ENCODE measurements around the gene NCOA1. TPM values are rescaled to one million over a fixed set of nuclear protein-coding genes. Genes with fewer than 3 reads are reported as not detected.

Gene NCOA1
- total RNA-seq, 1 donor from 2014 or later = 46.9 TPM

GRCh38 chr2:24632172-24632571, 141.1 kb downstream of the NCOA1 start:
- Histone ChIP-seq H3K9me3 (no peaks in the 10 kb centered on the region), H3K27ac (no peak overlapping the region), H3K4me1 (peaks cover 4% of the 10 kb centered on the region), H3K4me3 (no peak overlapping the region), H3K36me3 (no peaks in the 10 kb centered on the region), H3K27me3 (no peaks in the 10 kb centered on the region)
- ATAC-seq (peak; percentile 65), DNase-seq (no peak)
- intact Hi-C loops (cut with DNase I) = no loop called here
- TF ChIP-seq, protein P1, sequence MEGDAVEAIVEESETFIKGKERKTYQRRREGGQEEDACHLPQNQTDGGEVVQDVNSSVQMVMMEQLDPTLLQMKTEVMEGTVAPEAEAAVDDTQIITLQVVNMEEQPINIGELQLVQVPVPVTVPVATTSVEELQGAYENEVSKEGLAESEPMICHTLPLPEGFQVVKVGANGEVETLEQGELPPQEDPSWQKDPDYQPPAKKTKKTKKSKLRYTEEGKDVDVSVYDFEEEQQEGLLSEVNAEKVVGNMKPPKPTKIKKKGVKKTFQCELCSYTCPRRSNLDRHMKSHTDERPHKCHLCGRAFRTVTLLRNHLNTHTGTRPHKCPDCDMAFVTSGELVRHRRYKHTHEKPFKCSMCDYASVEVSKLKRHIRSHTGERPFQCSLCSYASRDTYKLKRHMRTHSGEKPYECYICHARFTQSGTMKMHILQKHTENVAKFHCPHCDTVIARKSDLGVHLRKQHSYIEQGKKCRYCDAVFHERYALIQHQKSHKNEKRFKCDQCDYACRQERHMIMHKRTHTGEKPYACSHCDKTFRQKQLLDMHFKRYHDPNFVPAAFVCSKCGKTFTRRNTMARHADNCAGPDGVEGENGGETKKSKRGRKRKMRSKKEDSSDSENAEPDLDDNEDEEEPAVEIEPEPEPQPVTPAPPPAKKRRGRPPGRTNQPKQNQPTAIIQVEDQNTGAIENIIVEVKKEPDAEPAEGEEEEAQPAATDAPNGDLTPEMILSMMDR (IDR thresholded peaks at IDR 0.05) = no peak

DNA sequence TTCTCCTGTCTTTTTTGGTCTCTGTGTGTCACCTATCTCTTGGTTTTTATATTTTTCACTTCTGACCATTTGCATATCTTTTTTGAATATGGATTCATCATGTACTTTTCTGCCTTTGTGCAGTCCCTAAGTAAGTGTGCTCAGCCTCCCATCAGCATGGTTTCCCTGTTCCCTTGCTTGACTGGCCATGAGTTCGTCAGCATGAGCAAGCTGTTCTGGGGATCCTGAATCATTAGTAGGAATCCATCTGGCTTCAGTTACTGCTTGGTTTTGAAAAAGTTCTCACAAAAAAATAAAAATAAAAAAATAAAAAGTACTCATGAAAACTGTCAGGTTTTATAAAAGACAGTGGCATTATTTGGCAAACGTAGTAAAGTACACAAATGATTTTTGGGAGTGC, 144.1 kb downstream of the NCOA1 start:
- no peak for ATAC-seq
- no peaks in the 10 kb centered on the region for H3K27me3 ChIP-seq
- intact Hi-C loops (cut with DNase I) = no loop called here
- DNase-seq = no peak
- TF ChIP-seq, protein P1 (IDR thresholded peaks at IDR 0.05) = no peak
- no peak overlapping the region for H3K4me3 ChIP-seq
- no peaks in the 10 kb centered on the region for H3K9me3 ChIP-seq
- no peak overlapping the region for H3K27ac ChIP-seq
- no peaks in the 10 kb centered on the region for H3K36me3 ChIP-seq
- peaks cover 3% of the 10 kb centered on the region for H3K4me1 ChIP-seq

- intact Hi-C loops (cut with DNase I) = no loop called here
- ATAC-seq (no peak), DNase-seq (no peak)
- no peak overlapping the region for H3K4me3 ChIP-seq
- H3K36me3 ChIP-seq = no peaks in the 10 kb centered on the region
- no peaks in the 10 kb centered on the region for H3K27me3 ChIP-seq
- H3K4me1 ChIP-seq = peaks cover 6% of the 10 kb centered on the region
- TF ChIP-seq, protein P1 (IDR thresholded peaks at IDR 0.05) = no peak
- no peak overlapping the region for H3K27ac ChIP-seq
- H3K9me3 ChIP-seq = no peaks in the 10 kb centered on the region
These were observed 147.5 kb downstream of the NCOA1 start for GRCh38 chr2:24638568-24638967.

DNA sequence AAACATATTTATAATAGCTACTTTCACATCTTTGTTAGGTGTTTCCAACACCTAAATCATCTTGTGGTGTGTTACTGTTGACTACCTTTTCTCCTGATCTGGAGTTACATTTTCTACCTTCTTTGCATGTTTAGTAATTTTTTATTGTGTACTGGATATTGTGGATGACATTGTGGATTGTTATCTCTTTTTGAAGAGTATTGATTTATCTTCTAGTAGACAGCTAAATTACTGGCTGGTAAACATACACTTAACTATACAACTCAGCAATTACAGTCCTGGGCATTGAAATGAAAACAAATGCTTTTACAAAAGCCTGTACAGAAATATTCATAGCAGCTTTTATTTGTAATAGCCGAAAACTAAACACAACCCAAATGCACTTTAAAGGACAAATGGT, 151.3 kb downstream of the NCOA1 start:
- no peak for DNase-seq
- TF ChIP-seq, protein P1 (IDR thresholded peaks at IDR 0.05) = no peak
- Histone ChIP-seq H3K4me3 (no peak overlapping the region), H3K27ac (no peak overlapping the region), H3K27me3 (no peaks in the 10 kb centered on the region), H3K36me3 (no peaks in the 10 kb centered on the region), H3K4me1 (peaks cover 8% of the 10 kb centered on the region), H3K9me3 (no peaks in the 10 kb centered on the region)
- ATAC-seq = no peak
- intact Hi-C loops (cut with DNase I) = no loop called here

GRCh38 chr2:24643051-24643450, 152.0 kb downstream of the NCOA1 start:
- Histone ChIP-seq H3K27me3 (no peaks in the 10 kb centered on the region), H3K9me3 (no peaks in the 10 kb centered on the region), H3K36me3 (no peaks in the 10 kb centered on the region), H3K27ac (no peak overlapping the region), H3K4me1 (peaks cover 8% of the 10 kb centered on the region), H3K4me3 (no peak overlapping the region)
- intact Hi-C loops (cut with DNase I) = no loop called here
- no peak for DNase-seq
- TF ChIP-seq, protein P1 (IDR thresholded peaks at IDR 0.05) = no peak
- no peak for ATAC-seq

DNA sequence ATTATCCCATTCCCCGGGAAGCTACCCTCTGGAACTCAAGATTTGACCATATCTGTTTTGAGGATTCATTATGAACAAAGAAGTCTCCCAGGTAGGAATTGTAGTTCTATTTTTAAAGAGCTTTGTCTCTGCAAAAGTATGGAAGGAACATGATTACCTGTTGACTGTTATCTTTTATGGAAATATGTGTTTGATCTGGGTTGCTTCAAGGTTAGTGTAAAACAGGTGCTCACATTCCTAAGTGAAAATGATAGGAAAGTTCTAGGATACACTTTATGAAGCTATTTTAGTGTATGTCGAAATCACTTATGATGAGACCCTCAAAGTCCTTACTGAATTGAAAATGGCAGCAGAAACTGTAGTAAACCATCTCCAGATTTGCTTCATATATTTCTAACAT, 153.0 kb downstream of the NCOA1 start:
- TF ChIP-seq, protein P1 (IDR thresholded peaks at IDR 0.05) = no peak
- intact Hi-C loops (cut with DNase I) = no loop called here

More for the DNA sequence above, 153.0 kb downstream of the NCOA1 start:
- Histone ChIP-seq H3K27me3 (no peaks in the 10 kb centered on the region), H3K4me1 (peaks cover 8% of the 10 kb centered on the region), H3K36me3 (no peaks in the 10 kb centered on the region), H3K27ac (no peak overlapping the region), H3K4me3 (no peak overlapping the region), H3K9me3 (no peaks in the 10 kb centered on the region)
- ATAC-seq (no peak), DNase-seq (no peak)
